Adrenal gland (tissue), 12 donors: Measurements from ENCODE around the gene CFAP97D2. TPM values are rescaled to one million over a fixed set of nuclear protein-coding genes. Genes with fewer than 3 reads are reported as not detected.

Experiments used
- DNase-seq, 7 donors: peaks; one replicate each; pipeline ENCODE4 v3.0.0-alpha.2; 2019 to 2020
- H3K27ac ChIP-seq, 5 donors: fragments of 200-600 bp; sonication (generic) in 4 of 5; 1 replicate in 3 of 5; 2 replicates in 2 of 5; pipeline versions ENCODE4 v1.5.1 to v1.8.0; 2016 to 2020; ENCODE audit warnings: mild to moderate bottlenecking in 1 of 5
- H3K27me3 ChIP-seq: fragments of 200-600 bp; 2 replicates; pipeline ENCODE4 v1.8.0; 2021
- H3K36me3 ChIP-seq, 2 donors: fragments of 200-600 bp; replicated peaks in 1 of 2; 1 replicate in 1 of 2; 2 replicates in 1 of 2; pipeline versions ENCODE4 v1.5.1 to v1.8.0; 2018 to 2022
- H3K4me1 ChIP-seq, 2 donors: fragments of 200-600 bp; replicated peaks in 1 of 2; 1 replicate in 1 of 2; 2 replicates in 1 of 2; pipeline versions ENCODE4 v1.5.1 to v1.8.0; 2018 to 2021
- H3K4me3 ChIP-seq, 4 donors: fragments of 200-600 bp; sonication (generic) in 3 of 4; one replicate each; pipeline ENCODE4 v1.5.1; 2016 to 2018
- H3K9me3 ChIP-seq, 3 donors: fragments of 200-600 bp; sonication (generic) in 1 of 3; replicated peaks in 1 of 3; 1 replicate in 2 of 3; 2 replicates in 1 of 3; pipeline versions ENCODE4 v1.5.1 to v1.8.0; 2016 to 2021
- CTCF ChIP-seq, 6 experiments: fragments of 450-650 bp in 4 of 6; fragments of 200-600 bp in 2 of 6; sonication (generic) in 1 of 6; IDR thresholded peaks; 1 replicate in 5 of 6; 2 replicates in 1 of 6; pipeline versions ENCODE4 v1.5.1 to v1.8.0; 2016 to 2021; ENCODE audit warnings: antibody characterized with exemption in 6 of 6, mild to moderate bottlenecking in 2 of 6, moderate library complexity in 1 of 6
- POLR2A ChIP-seq, 2 donors: fragments of 450-650 bp; IDR thresholded peaks; one replicate each; pipeline ENCODE4 v1.6.1; 2017; ENCODE audit warnings: antibody characterized with exemption in 2 of 2, mild to moderate bottlenecking in 2 of 2, moderate library complexity in 1 of 2
- WGBS, 4 donors: extraction: QIAGEN DNeasy Blood & Tissue Kit in 2 of 4; methylation state at CpG; one replicate each; pipeline versions ENCODE4 v1.1.5 to v1.1.7; 2013 to 2017; 5-methylcytosine and 5-hydroxymethylcytosine counted together
- intact Hi-C, 2 donors: fragments of 100-400 bp; cut with DNase I; formaldehyde crosslinking; loops; one replicate each; pipeline versions ENCODE4 v1.14.1 to v1.15.0; 2022 to 2023
- polyA plus RNA-seq, 3 donors: library from polyadenylated mRNA; stranded (reverse); fragments of 200-250 nt in 2 of 3; fragments of 350-450 nt in 1 of 3; fragmentation: Illumina TruSeq in 1 of 3; extraction: RNeasy Lipid Tissue Mini Kit (QIAGEN cat#74804) in 1 of 3; gene quantifications; one replicate each; pipeline ENCODE4 v1.2.3, GENCODE V29; 2013 to 2014
- total RNA-seq, 9 donors: library from RNA; depleted of rRNA in 4 of 9; stranded (reverse); fragments of >200 nt in 4 of 9; fragments of 120-200 nt in 1 of 9; fragmentation: NEBNext Ultra II Directional in 1 of 9; extraction: Animal tissue kit (Norgen Biotek cat#: 25700) in 1 of 9; gene quantifications; one replicate each; pipeline versions ENCODE4 v1.1.0 to v1.2.4, GENCODE V29; 2013 to 2023
- donor health status: healthy with polysubstance abuse.
- donor health status: Bipolar disorder and iron deficiency.
- donor health status: DM: yes; HTN: yes; CAD: no.
- donor health status: DM: no; HTN: no; CAD: no.
- donor health status: DM: no; HTN: no; CAD: no.
- donor health status: DM: yes; HTN: yes; CAD: no.

Gene CFAP97D2
- total and polyA plus RNA-seq, 12 donors = not detected

DNA sequence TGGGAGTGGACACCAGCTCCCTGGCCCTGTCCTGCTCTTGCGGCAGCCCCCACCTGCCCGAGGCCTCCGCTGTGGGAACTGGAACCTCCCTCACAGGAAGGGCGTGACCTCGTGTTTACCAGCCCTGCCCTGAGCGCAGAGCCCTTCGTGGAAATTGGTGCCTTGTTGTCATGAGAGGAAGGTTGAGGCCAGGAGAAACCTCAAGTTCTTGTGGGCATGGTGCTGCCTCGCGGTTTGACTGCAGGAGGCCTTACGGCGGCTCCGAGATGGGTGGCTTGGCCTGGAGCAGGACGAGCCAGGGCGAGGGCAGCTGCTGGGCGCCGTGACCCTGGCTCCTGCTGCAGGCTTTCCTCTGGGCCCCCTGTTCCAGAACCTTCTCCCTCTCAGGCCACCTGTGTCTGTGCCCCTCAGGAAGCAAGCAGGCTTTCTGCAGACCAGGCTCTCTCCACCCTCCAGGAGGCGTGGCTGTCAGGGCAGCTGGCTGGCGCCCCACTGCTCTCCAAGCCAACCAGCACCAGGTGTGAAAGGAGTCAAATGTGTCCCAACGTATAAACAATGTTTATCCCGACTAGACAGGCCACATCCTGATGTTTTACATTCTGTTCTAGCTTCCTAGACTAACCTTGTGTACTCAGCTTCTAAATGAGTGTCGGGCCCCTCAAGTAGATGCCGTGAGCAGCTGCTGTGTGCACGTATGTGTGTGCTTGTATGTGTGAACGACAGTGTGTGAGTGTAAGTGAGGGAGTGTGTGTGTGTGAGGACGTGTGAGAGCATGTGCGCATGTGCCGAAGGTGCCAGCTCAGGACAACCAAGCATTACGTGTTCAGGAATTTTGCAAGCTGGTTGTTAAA is 36.2 kb upstream of the CFAP97D2 start:
- no peaks in the 10 kb centered on the region for H3K27me3 ChIP-seq
- TF ChIP-seq CTCF (IDR thresholded peaks at IDR 0.05) = no peak
- no peak for TF ChIP-seq POLR2A (IDR thresholded peaks at IDR 0.05)
- no peaks in the 10 kb centered on the region for H3K36me3 ChIP-seq
- H3K9me3 ChIP-seq = no peaks in the 10 kb centered on the region
- intact Hi-C loops = no loop called here
- no peak overlapping the region for H3K27ac ChIP-seq
- no peaks in the 10 kb centered on the region for H3K4me1 ChIP-seq
- 65 to 81% (median 73%) methylated on average over 12 to 28 of the region's 28 CpGs for WGBS, 4 donors
- H3K4me3 ChIP-seq = no peak overlapping the region
- peak in 1 of 7 donors; percentile 42 for DNase-seq

- TF ChIP-seq POLR2A (IDR thresholded peaks at IDR 0.05) (no peak), CTCF (IDR thresholded peaks at IDR 0.05) (no peak)
- WGBS, 4 donors = 64 to 74% (median 74%) methylated on average over 11 to 24 of the region's 24 CpGs
- Histone ChIP-seq H3K9me3 (no peaks in the 10 kb centered on the region), H3K4me1 (no peaks in the 10 kb centered on the region), H3K36me3 (no peaks in the 10 kb centered on the region), H3K27me3 (no peaks in the 10 kb centered on the region), H3K4me3 (no peak overlapping the region), H3K27ac (no peak overlapping the region)
- intact Hi-C loops = no loop called here
- no peak for DNase-seq
These were observed 35.1 kb upstream of the CFAP97D2 start for GRCh38 chr13:114143806-114144605.

GRCh38 chr13:114144606-114145244 is 34.3 kb upstream of the CFAP97D2 start:
- no peak for DNase-seq
- H3K9me3 ChIP-seq = no peaks in the 10 kb centered on the region
- WGBS, 4 donors = 81 to 87% (median 84%) methylated on average over 17 of the region's 17 CpGs
- no peak for TF ChIP-seq CTCF (IDR thresholded peaks at IDR 0.05)
- TF ChIP-seq POLR2A (IDR thresholded peaks at IDR 0.05) = no peak
- H3K27me3 ChIP-seq = no peaks in the 10 kb centered on the region
- H3K36me3 ChIP-seq = no peaks in the 10 kb centered on the region
- H3K4me3 ChIP-seq = no peak overlapping the region
- intact Hi-C loops = no loop called here
- H3K4me1 ChIP-seq = no peaks in the 10 kb centered on the region
- H3K27ac ChIP-seq = no peak overlapping the region

DNA sequence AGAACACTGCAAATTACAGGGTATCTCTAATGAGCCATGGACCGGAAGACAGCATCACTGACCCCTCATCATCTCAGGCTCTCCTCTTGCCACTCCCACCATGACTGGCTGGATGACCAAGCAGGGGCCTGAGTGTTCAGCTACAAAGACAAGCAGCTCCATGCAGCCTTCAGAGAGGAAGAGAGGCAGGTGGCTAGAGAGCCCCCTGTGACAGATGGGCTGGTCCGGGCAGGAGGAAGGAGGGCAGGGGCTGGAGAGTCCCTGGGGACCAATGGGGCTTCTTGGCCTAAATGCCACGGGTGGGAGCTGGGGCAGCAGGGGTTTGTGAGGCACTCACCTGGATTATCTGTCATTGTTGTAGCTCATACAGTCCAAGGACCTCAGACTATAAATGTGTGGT is 33.8 kb upstream of the CFAP97D2 start:
- Histone ChIP-seq H3K27me3 (no peaks in the 10 kb centered on the region), H3K4me3 (no peak overlapping the region), H3K27ac (no peak overlapping the region), H3K36me3 (no peaks in the 10 kb centered on the region), H3K9me3 (no peaks in the 10 kb centered on the region), H3K4me1 (no peaks in the 10 kb centered on the region)
- whole genome bisulfite sequencing, 4 donors = 46 to 76% (median 73%) methylated on average over 3 of the region's 3 CpGs
- peak in 2 of 7 donors; percentile 7 to 8 for DNase-seq
- intact Hi-C loops = no loop called here
- no peak for TF ChIP-seq POLR2A (IDR thresholded peaks at IDR 0.05)
- no peak for TF ChIP-seq CTCF (IDR thresholded peaks at IDR 0.05)
